HepG2 (cell line): Measurements from ENCODE around the gene TM4SF18. TPM values are rescaled to one million over a fixed set of nuclear protein-coding genes. Genes with fewer than 3 reads are reported as not detected.

ENCODE experiments used
- EP300 ChIP-seq, 3 experiments: sonication (generic) in 1 of 3; formaldehyde crosslinking in 1 of 3; IDR thresholded peaks; 2 replicates each; pipeline versions ENCODE4 v1.5.1 to v1.6.1; 2011 to 2020; ENCODE audit warnings: low read depth in 2 of 3, low read length in 2 of 3, borderline replicate concordance in 1 of 3, improper control_type of control experiment in 1 of 3, mild to moderate bottlenecking in 1 of 3, missing genetic modification reagents in 1 of 3, moderate library complexity in 1 of 3
- HNF1A ChIP-seq, 2 experiments: sonication (generic) in 1 of 2; formaldehyde crosslinking in 1 of 2; IDR thresholded peaks; 2 replicates each; pipeline versions ENCODE4 v1.4.0 to v1.6.1; 2016 to 2020; ENCODE audit warnings: borderline replicate concordance in 1 of 2, low read depth in 1 of 2, mild to moderate bottlenecking in 1 of 2, missing genetic modification reagents in 1 of 2
- HNF4G ChIP-seq, 2 experiments: sonication (generic) in 1 of 2; formaldehyde crosslinking in 1 of 2; IDR thresholded peaks; 2 replicates each; pipeline versions ENCODE4 v1.4.0 to v1.6.1; 2011 to 2020; ENCODE audit warnings: borderline replicate concordance in 2 of 2, low read depth in 2 of 2, mild to moderate bottlenecking in 2 of 2, low read length in 1 of 2, missing genetic modification reagents in 1 of 2, moderate library complexity in 1 of 2
- MIXL1 ChIP-seq: IDR thresholded peaks from 2 replicates; pipeline ENCODE4 v1.6.1; 2016
- PAXIP1 ChIP-seq: sonication (generic); formaldehyde crosslinking; conservative IDR thresholded peaks from 2 replicates; pipeline ENCODE4 v1.4.0; 2020; ENCODE audit warnings: mild to moderate bottlenecking, missing genetic modification reagents, moderate library complexity
- SOX13 ChIP-seq, 3 experiments: fragments of 450-650 bp in 1 of 3; sonication (generic) in 1 of 3; formaldehyde crosslinking in 1 of 3; IDR thresholded peaks in 2 of 3; conservative IDR thresholded peaks in 1 of 3; 2 replicates each; pipeline versions ENCODE4 v1.5.0 to v1.6.1; 2016 to 2020; ENCODE audit warnings: antibody characterized with exemption in 1 of 3, mild to moderate bottlenecking in 1 of 3, missing compliant biosample characterization in 1 of 3, missing genetic modification reagents in 1 of 3, moderate library complexity in 1 of 3
- TEAD3 ChIP-seq: optimal IDR thresholded peaks from 2 replicates; pipeline ENCODE3; 2016; ENCODE audit warnings: borderline replicate concordance
- ZFP36 ChIP-seq: fragments of 150-350 bp; IDR thresholded peaks from 2 replicates; pipeline ENCODE4 v1.6.1; 2018; ENCODE audit warnings: borderline replicate concordance, low read length, low read depth; ENCODE audit not compliant: partially characterized antibody
- ZNF878 ChIP-seq: sonication (generic); formaldehyde crosslinking; IDR thresholded peaks from 2 replicates; pipeline ENCODE4 v1.8.1; 2023; ENCODE audit warnings: mild to moderate bottlenecking, missing genetic modification reagents, moderate library complexity
- polyA plus RNA-seq, 8 experiments: library from polyadenylated mRNA; depleted of rRNA in 3 of 8; stranded (reverse) in 7 of 8; unstranded in 1 of 8; fragments of >200 nt; fragmentation: Illumina TruSeq in 4 of 8; extraction: Trizol in 4 of 8; gene quantifications; 2 replicates each; pipeline versions ENCODE4 v1.2.1 to v1.2.3, GENCODE V29; 2011 to 2016; ENCODE audit warnings: low read depth in 4 of 8, missing spikeins in 1 of 8, mixed read lengths in 1 of 8; ENCODE audit not compliant: insufficient read depth in 1 of 8
- total RNA-seq, 5 experiments: library from RNA; depleted of rRNA; stranded (reverse); fragments of >200 nt; fragmentation: Illumina TruSeq; extraction: Trizol; gene quantifications; 2 replicates each; pipeline ENCODE4 v1.2.3, GENCODE V29; 2016; ENCODE audit warnings: low read depth in 1 of 5

Gene TM4SF18
- total and polyA plus RNA-seq, 2 of the 13 experiments (the other 11 are each of a cell fraction or from before 2014, with no cell fraction given): 0.15 TPM; not detected in 1

- TF ChIP-seq MIXL1 (CRISPR knock-in tag): peak; percentile 44; the same call in 1 of the 2 replicates
- peak in 1 of 2 experiments; percentile 34; a peak in 1 of 4 replicates for TF ChIP-seq EP300 (IDR thresholded peaks at IDR 0.05; ENCODE audit: low read depth in 2 of 2, low read length in 2 of 2)
- TF ChIP-seq EP300 (CRISPR knock-in tag; IDR thresholded peaks at IDR 0.05; ENCODE audit: borderline replicate concordance): no peak
- peak; percentile 44 for TF ChIP-seq TEAD3
- peak; percentile 61 for TF ChIP-seq PAXIP1 (CRISPR knock-in tag)
- peak; percentile 65; the same call in 1 of the 2 replicates for TF ChIP-seq ZNF878 (CRISPR knock-in tag)
- peak; percentile 36; the same call in 1 of the 2 replicates for TF ChIP-seq HNF1A (IDR thresholded peaks at IDR 0.05; ENCODE audit: low read depth)
- no peak for TF ChIP-seq HNF1A (CRISPR knock-in tag; IDR thresholded peaks at IDR 0.05; ENCODE audit: borderline replicate concordance)
- no peak for TF ChIP-seq SOX13 (IDR thresholded peaks at IDR 0.05)
- TF ChIP-seq SOX13 (CRISPR knock-in tag; conservative IDR thresholded peaks at IDR 0.05 in 1 of 2, IDR thresholded peaks at IDR 0.05 in 1 of 2): 0 out of 4 replicates have a peak, but pooled peaks of 1 of the 2 experiments have one; percentile 8
- TF ChIP-seq HNF4G (IDR thresholded peaks at IDR 0.05; ENCODE audit: borderline replicate concordance, low read depth, low read length): peak; percentile 40; the same call in 1 of the 2 replicates
- no peak for TF ChIP-seq HNF4G (CRISPR knock-in tag; IDR thresholded peaks at IDR 0.05; ENCODE audit: borderline replicate concordance, low read depth)
- TF ChIP-seq ZFP36: no peak
Observed at GRCh38 chr3:149314807-149315578, 18.4 kb downstream of the TM4SF18 start (continued).
